Endothelial cell of umbilical vein (primary cell): ENCODE measurements around the gene ZCWPW2. TPM values are rescaled to one million over a fixed set of nuclear protein-coding genes. Genes with fewer than 3 reads are reported as not detected.

Source experiments
- Bru-seq: library from RNA; stranded (reverse); fragments of 400-500 nt; gene quantifications from one replicate; lab custom pipeline; 2021; lab: Mats Ljungman, UMichigan
- BruChase-seq, 2 experiments: library from RNA; stranded (reverse); fragments of 400-500 nt; gene quantifications; one replicate each; lab custom pipeline; 2021; lab: Mats Ljungman, UMichigan
- BruUV-seq: library from RNA; stranded (reverse); fragments of 400-500 nt; replicated peaks from 2 replicates; lab custom pipeline; 2021; lab: Mats Ljungman, UMichigan
- CTCF ChIA-PET: fragments of 300-600, 350-600 bp; sonication (Branson Sonifier 250); formaldehyde crosslinking; loops from one replicate; lab custom pipeline; 2021; ENCODE audit warnings: antibody characterized with exemption, inconsistent platforms; lab: Charles Lee
- POLR2A ChIA-PET: fragments of 300-600, 350-600 bp; sonication (Branson Sonifier 250); formaldehyde crosslinking; loops from one replicate; lab custom pipeline; 2021; ENCODE audit warnings: antibody characterized with exemption, inconsistent platforms; lab: Charles Lee
- DNase-seq: peaks from one replicate; pipeline ENCODE4 v3.0.0-alpha.2; 2011; ENCODE audit warnings: low read depth, low spot score
- FAIRE-seq: peaks from 2 replicates; lab custom pipeline; 2011; peaks lifted over from hg19 to GRCh38; lab: Jason Lieb, UNC
- H2AFZ ChIP-seq: 2 replicates; pipeline ENCODE4 v1.6.0; 2012; ENCODE audit warnings: low read depth, low read length, control low read depth, inconsistent platforms
- H3K27ac ChIP-seq: 2 replicates; pipeline ENCODE4 v1.5.1; 2011; ENCODE audit warnings: low read depth, mild to moderate bottlenecking, control low read depth, low read length, moderate library complexity; ENCODE audit not compliant: insufficient read depth
- H3K27me3 ChIP-seq, 2 experiments: 2 replicates each; pipeline versions ENCODE4 v1.6.0 to v1.6.1; 2011; ENCODE audit warnings: low read length in 2 of 2, mixed read lengths in 1 of 2; ENCODE audit not compliant: control insufficient read depth in 2 of 2, insufficient read depth in 2 of 2
- H3K36me3 ChIP-seq, 2 experiments: 2 replicates in 1 of 2; 3 replicates in 1 of 2; pipeline ENCODE4 v1.5.1; 2011; ENCODE audit warnings: low read length in 2 of 2, mild to moderate bottlenecking in 1 of 2, moderate library complexity in 1 of 2; ENCODE audit not compliant: control insufficient read depth in 2 of 2, insufficient read depth in 2 of 2; ENCODE audit errors: extremely low read depth in 1 of 2
- H3K4me1 ChIP-seq: 3 replicates; pipeline ENCODE4 v1.5.1; 2011; ENCODE audit warnings: mild to moderate bottlenecking, low read length; ENCODE audit not compliant: control insufficient read depth, insufficient read depth; ENCODE audit errors: extremely low read depth
- H3K4me2 ChIP-seq: 2 replicates; pipeline ENCODE4 v1.6.1; 2011; ENCODE audit warnings: low read length, control low read depth, mixed read lengths; ENCODE audit not compliant: insufficient read depth
- H3K4me3 ChIP-seq, 3 experiments: fragments of 200-600 bp in 1 of 3; sonication (generic), shearing (Covaris generic) in 1 of 3; replicated peaks in 1 of 3; 2 replicates each; pipeline ENCODE4 v1.5.1; 2011 to 2016; ENCODE audit warnings: control low read depth in 3 of 3, low read length in 3 of 3, mild to moderate bottlenecking in 2 of 3, inconsistent platforms in 1 of 3, low read depth in 1 of 3, moderate library complexity in 1 of 3; ENCODE audit not compliant: insufficient read depth in 1 of 3
- H3K79me2 ChIP-seq: 2 replicates; pipeline ENCODE4 v1.6.0; 2012; ENCODE audit warnings: low read length, inconsistent platforms; ENCODE audit not compliant: control insufficient read depth, insufficient read depth
- H3K9ac ChIP-seq: replicated peaks from 2 replicates; pipeline ENCODE3; 2011; ENCODE audit warnings: low read length, control low read depth; ENCODE audit not compliant: insufficient read depth; ENCODE audit errors: extremely low read depth
- H3K9me1 ChIP-seq: replicated peaks from 3 replicates; pipeline ENCODE4 v1.6.0; 2011; ENCODE audit warnings: mild to moderate bottlenecking, low read length; ENCODE audit not compliant: control insufficient read depth, insufficient read depth; ENCODE audit errors: extremely low read depth
- H3K9me3 ChIP-seq: replicated peaks from 2 replicates; pipeline ENCODE4 v1.5.1; 2012; ENCODE audit warnings: low read length, inconsistent platforms; ENCODE audit not compliant: control insufficient read depth, insufficient read depth
- H4K20me1 ChIP-seq: replicated peaks from 2 replicates; pipeline ENCODE3; 2011; ENCODE audit warnings: mild to moderate bottlenecking, low read length; ENCODE audit not compliant: control insufficient read depth, insufficient read depth; ENCODE audit errors: extremely low read depth
- EZH2 ChIP-seq: IDR thresholded peaks from 2 replicates; pipeline ENCODE4 v1.6.1; 2012; ENCODE audit warnings: borderline replicate concordance, low read depth, mild to moderate bottlenecking, moderate library complexity, low read length, inconsistent platforms; ENCODE audit not compliant: severe bottlenecking
- FOS ChIP-seq: IDR thresholded peaks from 2 replicates; pipeline ENCODE4 v1.6.1; 2011; ENCODE audit warnings: mild to moderate bottlenecking, low read length, moderate library complexity, borderline replicate concordance; ENCODE audit not compliant: insufficient read depth
- GATA2 ChIP-seq: IDR thresholded peaks from 2 replicates; pipeline ENCODE4 v1.7.0; 2011; ENCODE audit warnings: low read depth, mild to moderate bottlenecking, moderate library complexity, mixed read lengths, low read length; ENCODE audit not compliant: insufficient read length, insufficient read depth
- JUN ChIP-seq: IDR thresholded peaks from 2 replicates; pipeline ENCODE4 v1.6.1; 2011; ENCODE audit warnings: borderline replicate concordance, low read depth; ENCODE audit not compliant: insufficient read length, insufficient read depth
- MYC ChIP-seq: IDR thresholded peaks from one replicate; pipeline ENCODE4 v1.6.1; 2011; ENCODE audit warnings: mild to moderate bottlenecking, low read depth, low read length
- POLR2A ChIP-seq: IDR thresholded peaks from 2 replicates; pipeline ENCODE4 v1.6.1; 2012; ENCODE audit warnings: low read depth, mild to moderate bottlenecking, control low read depth, low read length
- POLR2AphosphoS5 ChIP-seq: IDR thresholded peaks from 2 replicates; pipeline ENCODE4 v1.6.1; 2012; ENCODE audit warnings: low read depth, mild to moderate bottlenecking, control low read depth, low read length, moderate library complexity; ENCODE audit not compliant: insufficient read depth
- dilution Hi-C: fragments of 300-500 bp; cut with MboI; formaldehyde crosslinking; loops from one replicate; pipeline ENCODE4 v1.15.0; 2019; ENCODE audit warnings: low sequenced_read_pairs; ENCODE audit not compliant: extremely low pct_ligation_motif_present
- intact Hi-C: fragments of 100-400 bp; cut with micrococcal nuclease; formaldehyde crosslinking; loops from one replicate; pipeline ENCODE4 v1.10.0; 2022
- long read RNA-seq: library from polyadenylated mRNA; stranded (forward); transcript quantifications from one replicate; pipeline ENCODE4 v2.0.0, GENCODE V29; 2021
- polyA minus RNA-seq, 3 experiments: library from RNA; depleted of rRNA, polyadenylated mRNA; stranded (reverse); fragments of >200 nt; gene quantifications; 1 replicate in 1 of 3; 2 replicates in 2 of 3; pipeline ENCODE4 v1.2.3, GENCODE V29; 2011
- polyA plus RNA-seq, 4 experiments: library from polyadenylated mRNA; depleted of rRNA in 3 of 4; stranded (reverse) in 3 of 4; unstranded in 1 of 4; fragments of >200 nt; gene quantifications; 2 replicates each; pipeline versions ENCODE4 v1.2.1 to v1.2.3, GENCODE V29; 2011 to 2012; ENCODE audit warnings: missing spikeins in 1 of 4
- total RNA-seq: library from RNA; stranded (reverse); gene quantifications from 2 replicates; pipeline ENCODE4 v1.2.3, GENCODE V29; 2021
- TF ChIP-seq, protein P1 (sequence below), 2 donors: IDR thresholded peaks; 1 replicate in 1 of 2; 2 replicates in 1 of 2; pipeline ENCODE4 v1.5.1; 2011; ENCODE audit warnings: low read length in 2 of 2, mild to moderate bottlenecking in 2 of 2, moderate library complexity in 2 of 2, control low read depth in 1 of 2, inconsistent platforms in 1 of 2, low read depth in 1 of 2; ENCODE audit not compliant: insufficient read depth in 1 of 2; ENCODE audit errors: extremely low read depth in 1 of 2
- TF ChIP-seq, protein P2 (sequence below): IDR thresholded peaks from 2 replicates; pipeline ENCODE4 v1.6.1; 2011; ENCODE audit not compliant: insufficient read depth, insufficient read length

ZCWPW2 gene, protein sequence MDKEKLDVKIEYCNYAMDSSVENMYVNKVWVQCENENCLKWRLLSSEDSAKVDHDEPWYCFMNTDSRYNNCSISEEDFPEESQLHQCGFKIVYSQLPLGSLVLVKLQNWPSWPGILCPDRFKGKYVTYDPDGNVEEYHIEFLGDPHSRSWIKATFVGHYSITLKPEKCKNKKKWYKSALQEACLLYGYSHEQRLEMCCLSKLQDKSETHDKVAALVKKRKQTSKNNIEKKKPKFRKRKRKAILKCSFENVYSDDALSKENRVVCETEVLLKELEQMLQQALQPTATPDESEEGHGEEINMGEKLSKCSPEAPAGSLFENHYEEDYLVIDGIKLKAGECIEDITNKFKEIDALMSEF
- total RNA-seq (0.40 TPM in 1 of 2 replicates, not detected in the other), polyA plus RNA-seq (0.04 and 0.05 TPM in 2 replicates), polyA minus RNA-seq (not detected in 2 replicates), Bru-seq, nascent RNA (percentile 41 among the genes with signal in this experiment), BruChase-seq, experiment 1, labeled RNA remaining after a 6-hour chase (not detected), BruChase-seq, experiment 2, labeled RNA remaining after a 2-hour chase (percentile 46 among the genes with signal in this experiment)
- polyA plus RNA-seq (2011; cell fraction: cytosol; rRNA removed), result 0.09 and 0.18 TPM in 2 replicates
- 0.15 and 0.50 TPM in 2 replicates for polyA plus RNA-seq (2011; cell fraction: nucleus; rRNA removed)
- 0.34 and 0.48 TPM in 2 replicates for polyA plus RNA-seq (2012)
- not detected for polyA minus RNA-seq (2011; cell fraction: cytosol; rRNA and poly(A)+ RNA removed)
- not detected in 2 replicates for polyA minus RNA-seq (2011; cell fraction: nucleus; rRNA and poly(A)+ RNA removed)
- long read RNA-seq, partial matches to known transcripts, result 1 of 4 reads
- long read RNA-seq, other reads (novel, unspliced or antisense), result 3 of 4 reads

DNA sequence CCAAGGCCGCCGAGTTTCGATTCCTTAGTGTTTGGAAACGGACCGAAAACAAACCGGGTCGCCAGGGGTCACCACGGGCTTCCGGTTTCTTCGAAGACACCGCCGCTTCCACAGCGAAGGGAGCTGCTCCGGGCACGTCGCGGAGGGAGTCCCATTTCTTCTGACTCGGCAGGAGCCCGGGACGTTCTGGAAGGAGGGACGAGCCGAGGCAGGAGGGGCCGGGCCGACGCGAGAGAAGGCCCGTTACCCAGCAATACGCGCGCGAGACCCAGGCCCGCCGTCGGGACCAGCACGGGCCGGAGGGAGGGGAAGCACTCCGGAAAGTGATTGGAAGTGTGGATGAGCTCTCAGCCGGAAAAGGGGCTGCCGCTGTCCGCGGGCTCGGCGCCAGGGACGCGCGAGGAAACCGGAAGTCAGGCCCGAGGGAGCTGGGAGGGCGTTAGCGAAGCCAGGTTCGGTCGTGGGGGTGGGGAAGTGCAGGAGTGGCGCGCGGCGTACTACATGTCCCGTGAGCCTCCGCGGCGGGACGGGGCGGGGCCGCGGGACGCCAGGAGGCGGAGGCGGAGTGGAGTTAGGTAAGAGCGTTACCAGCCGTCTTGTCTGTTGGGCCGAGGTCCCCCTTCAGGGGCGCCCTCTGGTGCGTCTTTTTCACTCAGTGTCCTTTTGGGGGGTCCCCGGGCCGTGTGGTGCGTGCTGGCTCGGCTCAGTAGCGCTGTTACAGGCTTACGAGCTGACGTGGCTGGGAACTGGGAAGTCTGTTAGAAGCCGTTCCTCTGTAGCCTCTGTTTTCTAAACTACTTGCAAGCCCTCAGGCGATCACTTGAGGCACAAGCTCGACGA, at the start of gene ZCWPW2, which contains the start of gene AZI2:
Gene ZCWPW2 (plus strand): TSS at position 93 of the 840 bp plus-strand sequence. CDS start 64,348 bp downstream, outside the sequence.
Gene AZI2 (minus strand): TSS at position 196 of the 840 bp plus-strand sequence. CDS start 8,207 bp downstream, outside the sequence.
- POLR2A ChIA-PET, result no interaction called here
- Histone ChIP-seq H3K27me3 (no peaks in the 10 kb centered on the region), H3K79me2 (peaks cover 27% of the 10 kb centered on the region), H3K4me2 (peak within 1 kb of the TSS; percentile 96), H3K4me1 (peaks cover 16% of the 10 kb centered on the region), H3K9me1 (no peaks in the 10 kb centered on the region), H3K9me3 (no peaks in the 10 kb centered on the region), H3K9ac (peak within 1 kb of the TSS; percentile 98), H3K4me3 (peak within 1 kb of the TSS; percentile 59 to 86 (median 69)), H4K20me1 (no peaks in the 10 kb centered on the region), H3K27ac (peak within 1 kb of the TSS; percentile 98), H3K36me3 (no peaks in the 10 kb centered on the region), H2AFZ (peak within 1 kb of the TSS; percentile 72)
- CTCF ChIA-PET, result interaction anchor here (1.0 to 2.2 kb wide), 6 partner anchors 8 to 637 kb away, joined by 3 to 13 read pairs (median 4); no protein-coding TSS in a partner anchor
- BruUV-seq, result no TSS peak
- TF ChIP-seq MYC (no peak), EZH2 (no peak), JUN (no peak), POLR2A (no peak), POLR2AphosphoS5 (peak; percentile 93), GATA2 (no peak), FOS (no peak)
- TF ChIP-seq, protein P1, sequence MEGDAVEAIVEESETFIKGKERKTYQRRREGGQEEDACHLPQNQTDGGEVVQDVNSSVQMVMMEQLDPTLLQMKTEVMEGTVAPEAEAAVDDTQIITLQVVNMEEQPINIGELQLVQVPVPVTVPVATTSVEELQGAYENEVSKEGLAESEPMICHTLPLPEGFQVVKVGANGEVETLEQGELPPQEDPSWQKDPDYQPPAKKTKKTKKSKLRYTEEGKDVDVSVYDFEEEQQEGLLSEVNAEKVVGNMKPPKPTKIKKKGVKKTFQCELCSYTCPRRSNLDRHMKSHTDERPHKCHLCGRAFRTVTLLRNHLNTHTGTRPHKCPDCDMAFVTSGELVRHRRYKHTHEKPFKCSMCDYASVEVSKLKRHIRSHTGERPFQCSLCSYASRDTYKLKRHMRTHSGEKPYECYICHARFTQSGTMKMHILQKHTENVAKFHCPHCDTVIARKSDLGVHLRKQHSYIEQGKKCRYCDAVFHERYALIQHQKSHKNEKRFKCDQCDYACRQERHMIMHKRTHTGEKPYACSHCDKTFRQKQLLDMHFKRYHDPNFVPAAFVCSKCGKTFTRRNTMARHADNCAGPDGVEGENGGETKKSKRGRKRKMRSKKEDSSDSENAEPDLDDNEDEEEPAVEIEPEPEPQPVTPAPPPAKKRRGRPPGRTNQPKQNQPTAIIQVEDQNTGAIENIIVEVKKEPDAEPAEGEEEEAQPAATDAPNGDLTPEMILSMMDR (IDR thresholded peaks at IDR 0.05; ENCODE audit: extremely low read depth in 1 of 2, insufficient read depth in 1 of 2, low read depth in 1 of 2, low read length in 2 of 2), result peak in 1 of 2 donors; percentile 21
- TF ChIP-seq, protein P2, sequence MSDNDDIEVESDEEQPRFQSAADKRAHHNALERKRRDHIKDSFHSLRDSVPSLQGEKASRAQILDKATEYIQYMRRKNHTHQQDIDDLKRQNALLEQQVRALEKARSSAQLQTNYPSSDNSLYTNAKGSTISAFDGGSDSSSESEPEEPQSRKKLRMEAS, result peak; percentile 23
- intact Hi-C loops (loop anchor here (1.0 to 10.0 kb wide), 4 partner anchors 108 to 894 kb away; partner anchors contain the start of gene CMC1), dilution Hi-C loops (no loop called here)
- peak; percentile 74 for FAIRE-seq
- peak; percentile 95 for DNase-seq
